Right ventricle myocardium inferior (tissue), 1 donor: ENCODE results near the gene CEP128. TPM values are rescaled to one million over a fixed set of nuclear protein-coding genes. Genes with fewer than 3 reads are reported as not detected.

Experiments
- ATAC-seq: fragments of 200-7000 bp; cut with Tn5 transposase; one replicate; pipeline ENCODE4 v1.9.1; 2020; ENCODE audit warnings: mild to moderate bottlenecking, moderate library complexity
- DNase-seq: peaks from one replicate; pipeline ENCODE4 v3.0.0; 2021; ENCODE audit errors: missing footprints
- intact Hi-C: fragments of 100-400 bp; cut with DNase I; formaldehyde crosslinking; loops from one replicate; pipeline ENCODE4 v1.11.0; 2022
- total RNA-seq: library from RNA; stranded (reverse); fragmentation: NEBNext Ultra II Directional; extraction: Animal tissue kit (Norgen Biotek cat#: 25700); gene quantifications from one replicate; pipeline ENCODE4 v1.2.1, GENCODE V29; 2021
- donor health status: DM: no; HTN: yes; CAD: no; lungs with severe emphysema.

Gene CEP128
- total RNA-seq, 1 donor from 2014 or later: 3.5 TPM

DNA sequence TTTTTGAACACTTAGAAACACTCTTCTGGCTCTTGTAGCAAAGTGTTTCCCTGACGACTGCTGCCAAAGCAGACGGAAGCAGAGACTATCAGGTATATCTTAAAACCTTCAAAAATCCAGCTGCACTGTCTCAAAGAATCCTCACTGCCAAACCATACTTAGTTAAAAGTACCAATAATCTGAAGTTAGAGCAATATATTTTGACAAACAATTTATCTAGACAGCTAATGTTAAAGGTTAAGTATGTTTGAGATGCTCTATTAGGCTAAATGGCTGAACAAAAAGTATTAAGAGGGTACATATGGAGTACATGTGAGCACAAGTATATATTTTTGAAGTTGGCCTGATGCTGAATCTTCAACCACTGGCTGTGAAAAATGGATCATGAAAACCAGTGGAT is 398.3 kb downstream of the CEP128 start:
- intact Hi-C loops: no loop called here
- ATAC-seq: no peak
- DNase-seq: no peak

DNA sequence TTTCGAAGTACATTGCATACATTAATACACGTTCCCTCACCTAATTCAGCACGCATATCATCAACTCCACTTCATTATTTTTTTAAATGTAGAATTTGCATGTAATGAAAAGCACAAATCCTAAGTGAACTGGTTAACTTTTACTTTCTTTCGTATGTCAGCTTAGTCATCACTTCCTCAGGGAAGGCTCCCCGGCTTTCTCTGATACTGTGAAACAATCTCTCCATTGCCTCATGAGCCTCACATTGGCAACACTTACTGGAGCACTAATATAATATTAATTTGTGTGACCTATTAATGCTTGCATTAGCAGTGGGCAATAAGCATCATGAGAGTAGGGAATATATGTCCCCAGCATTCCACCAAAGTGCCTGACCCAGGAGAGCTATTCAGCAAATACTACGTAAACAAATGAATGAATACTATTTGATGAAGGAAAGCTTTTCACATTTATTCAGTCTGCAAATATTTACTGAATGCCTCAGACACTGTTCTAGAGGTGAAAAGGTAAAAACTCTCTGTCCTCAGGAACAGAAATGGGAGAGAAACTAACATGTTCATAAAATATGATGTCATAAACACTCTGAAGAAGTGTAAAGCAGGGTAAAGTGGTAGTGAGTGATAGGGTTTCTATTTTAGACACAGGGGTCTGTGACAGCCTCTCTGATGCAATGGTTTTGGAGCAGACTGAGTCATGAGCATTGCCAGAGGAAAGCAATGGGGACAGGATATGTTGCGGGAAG is 402.7 kb downstream of the CEP128 start:
- no peak for ATAC-seq
- intact Hi-C loops: no loop called here
- DNase-seq: no peak

DNA sequence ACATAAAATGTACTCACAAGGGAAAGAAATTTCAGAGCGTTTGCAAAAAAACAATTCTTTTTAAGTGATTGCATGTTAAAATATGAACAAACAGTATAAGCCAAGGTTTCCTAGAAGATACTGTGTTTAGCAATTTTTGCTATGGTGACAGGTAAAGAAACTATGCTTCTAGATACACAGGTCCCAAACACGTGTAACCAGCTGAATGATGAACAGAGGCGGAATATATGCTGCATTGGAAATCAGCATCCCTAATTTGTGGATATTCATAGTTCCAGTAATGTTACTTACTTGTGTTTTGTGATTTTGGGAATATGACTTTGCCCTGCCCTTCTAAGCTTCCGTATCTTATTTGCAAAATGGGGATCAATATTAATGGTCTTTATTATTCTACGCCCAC is 403.9 kb downstream of the CEP128 start:
- no peak for DNase-seq
- no peak for ATAC-seq
- intact Hi-C loops: no loop called here

DNA sequence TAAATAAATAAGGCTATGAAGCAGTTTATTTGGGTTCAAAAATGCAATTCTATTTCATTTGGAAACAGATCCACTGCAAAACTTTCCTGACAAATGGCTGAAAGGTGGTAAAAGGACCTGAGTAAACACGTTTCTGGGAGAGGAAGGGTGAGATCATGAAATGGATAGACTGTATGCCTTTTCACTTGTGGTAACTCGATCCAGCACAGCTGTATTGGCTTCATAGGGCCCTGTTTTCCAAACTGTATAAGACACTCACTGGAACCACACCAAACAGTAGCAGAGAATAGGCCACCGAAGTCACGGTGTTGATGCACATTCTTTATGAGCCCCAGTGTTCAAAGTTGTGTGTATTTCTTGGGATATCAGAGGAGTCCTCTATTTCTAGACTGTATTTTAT is 405.1 kb downstream of the CEP128 start:
- ATAC-seq (no peak), DNase-seq (no peak)
- intact Hi-C loops: no loop called here

DNA sequence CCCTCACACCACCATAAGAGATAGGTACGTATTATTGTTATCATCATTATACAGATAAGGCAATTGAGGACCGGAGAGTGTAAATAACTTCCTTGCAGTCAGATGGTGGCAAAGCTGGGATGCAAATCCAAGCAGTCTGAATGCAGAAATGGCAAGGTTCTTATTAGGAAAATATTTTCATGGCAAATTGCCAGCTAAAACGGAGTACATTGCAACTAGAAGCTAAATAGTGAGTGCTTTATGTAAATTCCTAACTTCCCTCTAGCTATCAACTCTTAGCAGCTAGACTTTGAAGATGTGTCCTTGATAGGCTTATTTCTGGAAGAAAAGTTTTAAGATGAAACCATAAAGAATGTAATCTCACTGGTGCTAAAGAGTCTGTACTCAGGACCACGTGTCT is 406.4 kb downstream of the CEP128 start:
- DNase-seq (no peak), ATAC-seq (no peak)
- intact Hi-C loops: no loop called here

DNA sequence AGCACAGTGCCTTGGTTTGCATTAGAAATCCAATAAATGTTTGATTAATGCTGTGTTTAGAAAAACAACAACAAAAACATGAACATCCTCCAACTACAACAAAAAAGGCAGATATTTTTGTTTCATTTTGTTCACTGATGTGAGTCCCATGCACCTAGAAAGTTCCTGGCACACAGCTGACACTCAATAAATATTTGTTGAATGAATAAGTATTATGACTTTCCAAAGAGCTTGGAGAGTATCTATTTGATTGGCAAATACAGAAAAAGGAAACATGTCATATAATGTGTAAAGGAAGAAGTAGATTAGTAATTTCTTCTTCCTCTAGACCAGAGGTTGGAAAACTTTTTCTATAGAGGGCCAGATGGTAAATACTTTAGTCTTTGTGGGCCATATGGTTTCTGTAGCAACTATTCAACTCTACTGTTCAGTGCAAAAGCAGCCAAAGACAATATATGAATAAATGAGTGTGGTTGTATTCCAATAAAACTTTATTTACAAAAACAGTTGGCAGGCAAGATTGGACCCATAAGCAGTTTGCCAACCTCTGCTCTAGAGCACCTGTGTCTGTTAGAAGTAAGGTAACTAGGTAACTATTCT is 417.9 kb downstream of the CEP128 start:
- intact Hi-C loops: no loop called here
- no peak for ATAC-seq
- no peak for DNase-seq

DNA sequence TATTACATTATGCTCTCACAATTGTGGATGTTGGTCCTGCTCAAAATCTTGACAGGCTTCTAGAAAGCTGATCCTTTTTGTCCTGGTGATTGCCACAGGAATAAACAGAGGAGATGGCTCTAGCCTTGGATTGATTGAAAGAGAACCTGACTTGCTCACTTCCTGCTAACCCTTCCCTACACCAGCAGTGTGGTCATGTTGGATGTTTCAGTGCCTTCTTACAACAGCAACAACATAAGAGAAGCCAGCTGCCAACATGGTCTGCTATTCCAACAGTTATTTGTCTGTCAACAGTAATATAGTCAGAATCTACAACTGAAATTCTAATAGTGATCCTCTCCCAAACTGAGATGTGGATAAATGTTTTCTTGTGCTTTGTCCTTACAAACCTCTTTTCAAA is 418.6 kb downstream of the CEP128 start:
- DNase-seq (no peak), ATAC-seq (no peak)
- intact Hi-C loops: no loop called here

DNA sequence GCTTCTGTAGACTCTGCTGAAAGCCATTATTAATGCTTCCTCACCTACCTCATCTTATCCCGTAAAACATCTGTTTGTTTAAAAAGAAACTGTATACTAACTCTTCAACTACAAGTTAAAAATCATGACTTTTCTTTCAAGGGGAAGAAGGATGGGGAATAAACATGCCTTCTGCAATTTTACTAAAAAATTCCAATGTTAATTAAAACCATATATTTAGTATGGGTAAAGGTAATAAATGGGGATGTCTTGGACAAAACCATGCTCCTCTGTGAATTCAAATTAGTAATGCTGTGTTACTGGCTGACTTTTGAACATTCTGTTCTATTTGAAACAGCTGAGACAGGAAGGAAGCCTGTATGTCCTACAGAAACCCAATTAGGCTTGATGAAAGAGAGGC is 419.1 kb downstream of the CEP128 start:
- intact Hi-C loops: no loop called here
- DNase-seq: no peak
- ATAC-seq: no peak

DNA sequence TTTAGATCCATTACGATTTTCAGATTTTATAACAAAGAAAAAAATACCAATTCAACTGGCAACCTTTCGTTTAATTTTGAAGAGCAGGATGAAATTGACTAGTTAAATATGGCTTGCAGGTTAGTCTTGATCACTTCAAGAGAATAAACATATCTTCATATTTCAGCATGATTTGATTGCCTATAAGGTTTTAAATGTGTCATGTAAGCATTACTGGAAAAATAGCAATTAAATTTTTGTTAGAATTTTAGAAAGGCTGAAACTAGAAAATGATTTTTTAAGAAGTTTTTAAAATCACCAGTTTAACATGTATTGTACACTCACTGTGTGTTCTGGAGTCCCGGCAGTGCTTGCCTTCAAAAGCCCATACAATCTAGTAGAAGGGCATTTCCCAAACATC is 420.1 kb downstream of the CEP128 start:
- intact Hi-C loops: no loop called here
- no peak for DNase-seq
- no peak for ATAC-seq

DNA sequence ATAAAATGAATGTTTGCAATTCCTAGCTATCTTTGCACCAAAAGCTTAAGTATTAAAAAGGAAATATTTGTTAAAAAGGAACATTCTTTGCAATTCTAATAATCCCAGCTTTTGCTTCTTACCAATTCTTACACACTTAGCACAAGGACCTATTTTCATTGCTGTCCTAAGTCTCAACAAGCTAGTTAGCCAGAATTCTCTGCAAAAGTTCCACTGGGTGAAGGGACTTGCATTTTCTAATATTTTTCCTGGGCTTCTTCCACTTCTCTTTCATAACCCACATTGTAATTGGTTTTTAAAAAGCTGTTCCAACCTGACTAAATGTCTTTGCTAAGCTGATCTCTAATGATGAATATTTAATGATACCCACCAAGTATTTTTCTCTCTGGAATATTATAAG is 422.5 kb downstream of the CEP128 start:
- DNase-seq (no peak), ATAC-seq (no peak)
- intact Hi-C loops: no loop called here

DNA sequence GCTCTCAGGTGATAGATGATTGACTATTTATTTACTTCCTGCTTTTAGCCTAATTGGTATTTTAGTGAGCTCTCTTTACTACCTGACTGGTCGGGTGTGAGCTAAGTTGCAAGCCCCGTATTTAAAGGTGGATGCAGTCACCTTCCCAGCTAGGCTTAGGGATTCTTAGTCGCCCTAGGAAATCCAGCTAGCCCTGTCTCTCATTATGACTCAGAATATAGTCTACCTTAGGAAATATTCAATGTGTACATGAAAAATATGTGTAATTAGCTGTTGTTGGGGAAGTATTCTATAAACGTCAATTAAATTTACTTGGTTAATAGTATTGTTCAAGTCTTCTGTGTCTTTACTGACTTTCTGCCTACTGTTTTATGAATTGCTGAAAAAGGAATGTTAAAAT is 423.4 kb downstream of the CEP128 start:
- intact Hi-C loops: no loop called here
- no peak for ATAC-seq
- DNase-seq: no peak

DNA sequence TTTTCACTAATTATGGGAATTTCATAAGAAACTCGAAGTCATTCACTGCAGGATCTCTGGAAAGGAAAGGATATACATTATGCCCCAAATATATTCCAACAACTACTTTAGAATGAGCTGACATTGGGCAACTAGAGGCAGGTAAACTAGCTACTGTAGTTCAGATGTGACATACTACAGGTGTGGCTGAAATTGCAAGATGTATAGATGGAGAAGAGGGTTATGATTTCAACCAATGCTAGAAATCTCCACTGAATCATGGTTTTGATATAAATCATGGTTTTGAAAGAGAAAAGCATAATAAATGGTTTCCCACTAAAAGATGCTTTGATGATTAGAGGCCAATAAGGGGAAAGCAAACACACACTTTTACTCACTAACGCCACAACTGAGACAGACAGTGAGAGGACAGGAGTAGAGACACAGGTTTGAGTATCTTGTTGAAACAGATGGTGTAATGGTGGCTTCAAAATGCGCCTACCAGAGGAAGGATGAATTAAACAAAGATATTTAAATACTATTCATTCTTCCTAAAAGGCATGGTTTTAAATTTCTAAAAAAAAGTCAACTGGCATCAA is 434.2 kb downstream of the CEP128 start:
- DNase-seq: no peak
- intact Hi-C loops: no loop called here
- no peak for ATAC-seq

DNA sequence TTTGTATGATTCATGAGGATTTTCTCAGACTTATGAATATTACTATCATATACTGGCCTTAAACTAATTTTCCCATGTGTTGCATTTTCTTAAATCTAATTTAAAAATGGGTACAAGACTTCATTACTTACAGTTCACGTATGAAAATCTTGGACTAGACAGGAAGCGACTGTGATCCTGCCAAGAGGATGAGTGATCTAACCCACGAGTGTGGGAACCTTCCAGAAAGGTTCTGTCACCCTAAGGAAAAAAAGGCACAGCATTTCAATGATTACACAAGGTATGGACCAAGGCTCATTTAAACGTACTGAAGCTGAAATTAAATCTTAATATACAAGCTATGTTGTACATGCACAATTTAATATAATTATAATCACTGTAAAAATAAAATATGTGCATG is 436.8 kb downstream of the CEP128 start:
- DNase-seq: no peak
- no peak for ATAC-seq
- intact Hi-C loops: no loop called here

DNA sequence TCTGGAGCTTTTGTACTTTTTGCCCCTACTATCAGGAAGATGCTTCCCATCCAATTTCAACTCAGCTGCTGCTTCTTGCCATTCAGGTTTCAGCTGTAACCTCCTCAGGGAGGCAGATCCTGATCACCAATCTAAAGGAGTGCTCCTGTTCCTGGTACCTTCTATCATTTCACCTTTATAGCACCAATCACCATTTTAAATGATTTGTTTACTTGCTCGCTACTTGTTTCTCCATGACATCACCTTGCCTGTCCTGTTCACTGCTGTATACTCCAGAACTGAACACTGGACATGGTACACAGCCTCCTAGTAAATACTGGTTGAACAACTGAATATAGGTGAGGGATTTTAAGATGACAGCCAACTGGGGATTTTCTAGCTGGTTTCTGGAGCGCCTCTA is 443.0 kb downstream of the CEP128 start:
- intact Hi-C loops: no loop called here
- no peak for ATAC-seq
- no peak for DNase-seq

DNA sequence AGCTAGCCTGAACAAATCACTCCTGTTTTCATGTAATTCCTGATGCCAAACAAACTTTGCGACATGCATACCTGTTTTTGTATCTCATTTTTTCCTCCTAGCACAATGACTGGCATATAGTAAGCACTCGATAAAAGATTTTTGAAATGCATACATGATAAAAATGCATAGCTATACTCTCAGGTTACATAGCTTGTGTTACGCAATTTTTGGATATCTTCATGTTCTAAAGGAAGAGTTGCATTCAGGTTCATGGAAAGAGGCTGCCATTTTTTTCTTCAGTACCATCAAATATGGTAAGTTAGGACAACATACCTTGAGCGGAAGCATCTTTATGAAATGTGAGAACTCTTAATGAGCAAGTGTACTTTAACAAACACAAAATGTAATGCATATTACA is 445.4 kb downstream of the CEP128 start:
- DNase-seq (no peak), ATAC-seq (no peak)
- intact Hi-C loops: no loop called here

DNA sequence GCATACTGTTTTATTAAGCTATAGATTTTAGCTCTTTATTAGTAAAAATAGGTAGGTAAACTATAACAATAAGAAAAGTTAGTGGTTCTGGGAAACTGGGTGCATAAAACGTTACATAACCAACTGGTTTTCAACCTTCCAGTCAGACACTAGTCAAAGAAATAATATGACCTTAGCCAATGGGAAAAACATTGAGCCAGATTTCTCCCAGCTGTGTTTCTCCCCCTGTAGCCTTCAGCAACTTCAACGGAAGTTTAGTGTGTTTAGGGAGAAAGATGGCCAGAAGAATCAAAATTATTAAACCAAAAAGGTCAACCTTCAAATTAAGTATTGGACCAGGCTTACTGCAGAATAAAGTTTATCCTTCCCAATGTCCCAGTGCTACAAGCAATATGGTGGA is 446.8 kb downstream of the CEP128 start:
- no peak for ATAC-seq
- intact Hi-C loops: no loop called here

DNA sequence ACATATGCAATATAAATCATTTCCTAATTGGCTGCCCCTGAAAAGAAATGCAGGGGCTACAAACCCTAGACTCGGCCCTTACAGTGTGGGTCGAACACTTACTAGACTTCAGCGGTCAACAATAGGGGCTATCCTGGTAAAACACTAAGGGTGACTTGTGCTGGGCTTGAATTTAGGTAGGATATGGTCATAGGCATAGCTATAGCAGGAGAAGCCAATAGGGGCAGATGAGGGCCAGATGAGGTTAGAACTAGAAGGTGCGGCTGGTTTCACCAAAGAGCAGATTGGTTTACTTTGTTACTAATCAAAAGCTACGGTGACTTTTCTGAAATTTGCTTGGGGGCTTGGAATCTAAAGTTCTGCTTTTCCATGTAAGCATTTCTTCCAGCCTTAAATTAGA is 447.9 kb downstream of the CEP128 start:
- ATAC-seq: no peak
- DNase-seq: no peak
- intact Hi-C loops: no loop called here

More for the DNA sequence above, 446.8 kb downstream of the CEP128 start:
- no peak for DNase-seq

DNA sequence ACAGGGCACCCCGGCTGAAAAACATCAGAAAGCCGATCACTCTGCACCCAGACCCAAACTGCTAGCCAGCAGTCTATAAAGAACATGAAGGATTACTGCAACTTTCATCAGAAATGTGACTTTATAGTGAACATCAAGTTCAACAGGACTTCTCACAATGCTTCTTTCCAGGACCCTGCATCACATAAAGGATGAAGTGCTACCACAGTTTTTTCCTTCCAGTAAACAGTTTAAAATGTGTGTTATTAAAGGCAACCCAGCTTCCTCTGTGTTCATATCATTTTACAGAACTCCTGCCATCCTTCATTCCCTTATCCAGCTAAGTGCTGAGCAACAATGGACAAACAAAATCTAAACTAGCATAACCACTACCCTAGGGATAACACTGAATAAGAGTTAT is 449.9 kb downstream of the CEP128 start:
- DNase-seq (no peak), ATAC-seq (no peak)
- intact Hi-C loops: no loop called here

DNA sequence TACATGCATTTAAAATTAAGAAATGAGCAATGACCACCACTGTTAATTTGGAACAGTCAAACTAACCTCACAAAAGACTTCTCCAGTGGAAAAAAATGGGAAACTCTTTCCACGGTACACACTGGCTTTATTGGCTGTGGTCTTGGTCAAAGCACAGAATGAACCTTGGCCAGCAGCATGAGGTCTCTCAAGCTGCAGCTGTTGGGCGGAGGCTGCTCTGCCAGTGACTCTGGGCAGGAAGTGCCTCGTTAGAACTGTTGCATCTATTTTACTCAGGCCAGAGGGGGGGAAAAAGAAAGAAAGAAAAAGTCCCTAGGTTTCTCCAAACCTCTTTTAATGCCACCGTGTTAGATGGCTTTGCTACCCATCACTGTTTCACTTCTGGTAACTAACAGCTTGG is 450.4 kb downstream of the CEP128 start:
- intact Hi-C loops: no loop called here
- ATAC-seq: peak; percentile 96
- peak; percentile 78 for DNase-seq

DNA sequence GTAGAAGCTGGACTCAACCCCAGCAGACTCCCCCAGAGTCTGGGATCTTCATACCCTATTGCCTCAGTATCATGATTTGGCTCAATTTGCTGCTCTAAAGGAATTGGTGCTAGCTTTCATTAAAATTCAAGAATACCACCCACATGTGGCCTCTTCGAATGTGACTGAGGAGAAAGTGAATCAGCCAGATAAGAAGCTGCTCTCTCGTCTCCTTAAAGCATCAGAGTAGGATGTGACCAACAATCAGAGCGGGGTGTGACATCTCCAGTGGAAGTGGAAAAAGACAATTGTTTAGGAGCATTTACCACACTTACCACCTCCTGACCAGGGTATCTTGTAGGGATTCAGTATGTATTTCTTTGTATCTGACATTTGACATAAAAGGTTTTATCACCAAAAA is 452.0 kb downstream of the CEP128 start:
- intact Hi-C loops: no loop called here
- DNase-seq (no peak), ATAC-seq (no peak)

DNA sequence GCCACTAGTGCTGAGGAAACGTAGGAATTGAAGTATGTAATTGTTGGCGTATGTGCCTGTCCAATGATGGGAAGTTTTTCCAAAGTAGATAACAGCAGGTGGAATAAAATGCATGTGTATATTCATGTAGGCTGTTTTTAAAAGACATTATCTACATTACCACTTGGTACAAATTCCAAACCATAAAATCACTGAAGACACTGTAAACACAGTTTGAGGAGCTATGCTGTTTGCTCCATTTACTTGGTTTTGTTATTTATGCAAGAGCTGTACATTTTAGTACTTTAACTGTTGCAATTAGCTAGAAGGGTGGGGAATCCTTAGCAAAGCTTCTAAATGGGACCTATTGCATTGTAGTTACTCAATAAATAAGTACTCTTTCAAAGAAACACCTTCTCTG is 455.8 kb downstream of the CEP128 start:
- intact Hi-C loops: no loop called here
- DNase-seq: no peak
- ATAC-seq: no peak
